Measurements from ENCODE around the gene USP16. TPM values are rescaled to one million over a fixed set of nuclear protein-coding genes. Genes with fewer than 3 reads are reported as not detected.

Gene USP16
- total RNA-seq, 1 experiment from 2014 or later = 30.6 TPM

GRCh38 chr21:29083306-29083705 lies 58.8 kb downstream of the USP16 start:
- Histone ChIP-seq H4K8ac (replicated peaks; ENCODE audit: insufficient read length, low read depth, low read length) (no peak overlapping the region), H3K23me2 (ENCODE audit: insufficient read length, low read depth, low read length, poor library complexity, severe bottlenecking) (no peaks in the 10 kb centered on the region), H2AFZ (ENCODE audit: low read length) (no peak overlapping the region), H2BK12ac (ENCODE audit: insufficient read length, low read depth, low read length) (no peak overlapping the region), H3K4me1 (ENCODE audit: insufficient read depth, low read length) (no peaks in the 10 kb centered on the region), H3K56ac (ENCODE audit: insufficient read length, low read depth, low read length) (no peak overlapping the region), H3K23ac (ENCODE audit: insufficient read length, low read depth, low read length) (no peak overlapping the region), H3K4ac (ENCODE audit: low read depth, low read length) (no peak overlapping the region), H4K91ac (ENCODE audit: insufficient read length, low read depth, low read length) (no peak overlapping the region), H2AK5ac (ENCODE audit: insufficient read length, low read length) (no peak overlapping the region), H4K5ac (ENCODE audit: insufficient read length, low read depth, low read length) (no peak overlapping the region), H3K27ac (ENCODE audit: insufficient read length, low read depth, low read length) (no peak overlapping the region), H3K4me2 (ENCODE audit: insufficient read depth, insufficient read length, low read length) (no peak overlapping the region), H3K79me2 (ENCODE audit: insufficient read depth, low read length) (no peaks in the 10 kb centered on the region), H3K9me3 (ENCODE audit: control insufficient read depth, low read depth, low read length) (no peaks in the 10 kb centered on the region), H2BK120ac (ENCODE audit: low read depth, low read length, poor library complexity, severe bottlenecking) (no peak overlapping the region), H3K18ac (ENCODE audit: insufficient read length, low read depth, low read length) (no peak overlapping the region), H2BK20ac (ENCODE audit: low read depth, low read length, poor library complexity, severe bottlenecking) (no peak overlapping the region), H2BK5ac (ENCODE audit: insufficient read length, low read length) (no peak overlapping the region), H4K20me1 (ENCODE audit: control insufficient read depth, insufficient read depth, insufficient read length) (no peaks in the 10 kb centered on the region), H3K27me3 (ENCODE audit: insufficient read depth, low read length) (no peaks in the 10 kb centered on the region), H3K79me1 (ENCODE audit: insufficient read depth, low read depth, low read length, poor library complexity, severe bottlenecking) (no peaks in the 10 kb centered on the region), H2BK15ac (ENCODE audit: low read depth, low read length) (no peak overlapping the region), H3K9ac (ENCODE audit: extremely low read depth, insufficient read length, low read length) (no peak overlapping the region), H3T11ph (ENCODE audit: low read length) (no peak overlapping the region), H3K14ac (ENCODE audit: insufficient read depth, low read length) (no peak overlapping the region)
- no peak for TF ChIP-seq CTCF (conservative IDR thresholded peaks at IDR 0.05)
- no peak for DNase-seq
- WGBS (ENCODE audit: extremely low coverage, insufficient read length, low lambda C conversion rate) = no CpG with 5 or more reads among the region's 3 CpGs
- Mint-ChIP-seq H3K27ac (no peak overlapping the region), H3K9me3 (no peaks in the 10 kb centered on the region), H3K4me1 (peaks cover 7 to 8% of the 10 kb centered on the region in 2 experiments), H3K4me3 (no peak overlapping the region), H3K36me3 (ENCODE audit: insufficient read depth in 1 of 3, low read depth in 3 of 3) (no peaks in the 10 kb centered on the region), H3K27me3 (ENCODE audit: low read depth) (peaks cover 6% of the 10 kb centered on the region)
